DND-41 (cell line): Measurements from ENCODE around the gene ZNF181.

Experiments
- ATAC-seq: fragments of 200-7000 bp; cut with Tn5 transposase; 3 replicates; pipeline ENCODE4 v1.9.1; 2021; ENCODE audit warnings: low read depth; ENCODE audit not compliant: insufficient read depth
- DNase-seq: peaks from one replicate; pipeline ENCODE4 v3.0.0-alpha.2; 2020
- H2AFZ ChIP-seq: 2 replicates; pipeline ENCODE4 v1.6.0; 2012; ENCODE audit warnings: low read depth, low read length
- H3K27ac ChIP-seq: 2 replicates; pipeline ENCODE4 v1.5.1; 2012; ENCODE audit warnings: low read length, inconsistent platforms
- H3K27me3 ChIP-seq: fragments of 200-600 bp; sonication (generic); 2 replicates; pipeline ENCODE4 v1.6.0; 2012; ENCODE audit warnings: low read length, mild to moderate bottlenecking, inconsistent platforms; ENCODE audit not compliant: insufficient read depth, poor library complexity
- H3K36me3 ChIP-seq: 2 replicates; pipeline ENCODE4 v1.5.1; 2012; ENCODE audit warnings: low read length, inconsistent platforms; ENCODE audit not compliant: insufficient read depth
- H3K4me1 ChIP-seq: 2 replicates; pipeline ENCODE4 v1.5.1; 2012; ENCODE audit warnings: mild to moderate bottlenecking, low read length; ENCODE audit not compliant: insufficient read depth
- H3K4me2 ChIP-seq: 2 replicates; pipeline ENCODE4 v1.6.0; 2012; ENCODE audit warnings: mild to moderate bottlenecking, moderate library complexity, low read length, inconsistent platforms; ENCODE audit not compliant: insufficient read depth
- H3K4me3 ChIP-seq, 2 experiments: fragments of 200-600 bp in 1 of 2; shearing (Covaris generic) in 1 of 2; 2 replicates each; pipeline ENCODE4 v1.5.1; 2012 to 2016; ENCODE audit warnings: inconsistent platforms in 2 of 2, low read length in 2 of 2, mild to moderate bottlenecking in 2 of 2, low read depth in 1 of 2, moderate library complexity in 1 of 2
- H3K79me2 ChIP-seq: 2 replicates; pipeline ENCODE4 v1.6.0; 2012; ENCODE audit warnings: low read length, inconsistent platforms; ENCODE audit not compliant: insufficient read depth
- H3K9ac ChIP-seq: 2 replicates; pipeline ENCODE4 v1.6.0; 2012; ENCODE audit warnings: low read depth, mild to moderate bottlenecking, inconsistent platforms, low read length, moderate library complexity
- H3K9me3 ChIP-seq: 2 replicates; pipeline ENCODE4 v1.5.1; 2012; ENCODE audit warnings: low read length, moderate library complexity, mild to moderate bottlenecking, inconsistent platforms; ENCODE audit not compliant: insufficient read depth, severe bottlenecking
- H4K20me1 ChIP-seq: 2 replicates; pipeline ENCODE4 v1.6.0; 2012; ENCODE audit warnings: low read length; ENCODE audit not compliant: insufficient read depth
- EZH2 ChIP-seq: IDR thresholded peaks from 3 replicates; pipeline ENCODE4 v1.6.1; 2012; ENCODE audit warnings: borderline replicate concordance, low read depth, mild to moderate bottlenecking, moderate library complexity, low read length, inconsistent platforms; ENCODE audit not compliant: severe bottlenecking
- TF ChIP-seq, protein P1 (sequence below): IDR thresholded peaks from 2 replicates; pipeline ENCODE4 v1.5.1; 2012; ENCODE audit warnings: borderline replicate concordance, low read length, moderate library complexity, mild to moderate bottlenecking; ENCODE audit not compliant: poor library complexity, severe bottlenecking; ENCODE audit errors: extremely low read depth

ZNF181 gene

DNA sequence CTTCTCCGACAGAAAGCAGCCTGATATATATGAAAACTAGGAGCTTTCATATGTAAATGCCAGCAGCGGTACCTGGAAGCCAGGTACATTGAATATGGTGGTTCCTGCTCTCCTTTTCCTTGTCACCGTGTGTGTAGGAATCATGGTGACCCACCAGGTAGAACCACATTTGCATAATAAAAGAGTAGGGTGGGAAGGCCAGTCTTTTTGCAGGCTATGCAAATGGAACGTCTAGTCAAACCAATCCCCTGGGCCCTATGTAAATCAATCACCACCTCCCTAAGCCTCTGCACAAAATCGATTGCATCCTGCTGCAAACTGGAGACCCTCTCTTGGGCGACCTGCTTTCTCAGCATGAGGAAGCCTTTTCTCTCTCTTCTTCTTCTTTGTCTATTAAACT lies 22.2 kb upstream of the ZNF181 start:
- H3K79me2 ChIP-seq, result no peaks in the 10 kb centered on the region
- H3K4me2 ChIP-seq, result no peak overlapping the region
- no peak for DNase-seq
- no peak overlapping the region for H3K4me3 ChIP-seq
- H3K4me1 ChIP-seq, result no peaks in the 10 kb centered on the region
- no peaks in the 10 kb centered on the region for H4K20me1 ChIP-seq
- H3K9ac ChIP-seq, result no peak overlapping the region
- H2AFZ ChIP-seq, result no peak overlapping the region
- H3K9me3 ChIP-seq, result peaks cover 21% of the 10 kb centered on the region
- no peaks in the 10 kb centered on the region for H3K27me3 ChIP-seq
- H3K27ac ChIP-seq, result no peak overlapping the region
- H3K36me3 ChIP-seq, result no peaks in the 10 kb centered on the region
- no peak for ATAC-seq
- TF ChIP-seq, protein P1, sequence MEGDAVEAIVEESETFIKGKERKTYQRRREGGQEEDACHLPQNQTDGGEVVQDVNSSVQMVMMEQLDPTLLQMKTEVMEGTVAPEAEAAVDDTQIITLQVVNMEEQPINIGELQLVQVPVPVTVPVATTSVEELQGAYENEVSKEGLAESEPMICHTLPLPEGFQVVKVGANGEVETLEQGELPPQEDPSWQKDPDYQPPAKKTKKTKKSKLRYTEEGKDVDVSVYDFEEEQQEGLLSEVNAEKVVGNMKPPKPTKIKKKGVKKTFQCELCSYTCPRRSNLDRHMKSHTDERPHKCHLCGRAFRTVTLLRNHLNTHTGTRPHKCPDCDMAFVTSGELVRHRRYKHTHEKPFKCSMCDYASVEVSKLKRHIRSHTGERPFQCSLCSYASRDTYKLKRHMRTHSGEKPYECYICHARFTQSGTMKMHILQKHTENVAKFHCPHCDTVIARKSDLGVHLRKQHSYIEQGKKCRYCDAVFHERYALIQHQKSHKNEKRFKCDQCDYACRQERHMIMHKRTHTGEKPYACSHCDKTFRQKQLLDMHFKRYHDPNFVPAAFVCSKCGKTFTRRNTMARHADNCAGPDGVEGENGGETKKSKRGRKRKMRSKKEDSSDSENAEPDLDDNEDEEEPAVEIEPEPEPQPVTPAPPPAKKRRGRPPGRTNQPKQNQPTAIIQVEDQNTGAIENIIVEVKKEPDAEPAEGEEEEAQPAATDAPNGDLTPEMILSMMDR, result no peak
- TF ChIP-seq EZH2, result no peak

DNA sequence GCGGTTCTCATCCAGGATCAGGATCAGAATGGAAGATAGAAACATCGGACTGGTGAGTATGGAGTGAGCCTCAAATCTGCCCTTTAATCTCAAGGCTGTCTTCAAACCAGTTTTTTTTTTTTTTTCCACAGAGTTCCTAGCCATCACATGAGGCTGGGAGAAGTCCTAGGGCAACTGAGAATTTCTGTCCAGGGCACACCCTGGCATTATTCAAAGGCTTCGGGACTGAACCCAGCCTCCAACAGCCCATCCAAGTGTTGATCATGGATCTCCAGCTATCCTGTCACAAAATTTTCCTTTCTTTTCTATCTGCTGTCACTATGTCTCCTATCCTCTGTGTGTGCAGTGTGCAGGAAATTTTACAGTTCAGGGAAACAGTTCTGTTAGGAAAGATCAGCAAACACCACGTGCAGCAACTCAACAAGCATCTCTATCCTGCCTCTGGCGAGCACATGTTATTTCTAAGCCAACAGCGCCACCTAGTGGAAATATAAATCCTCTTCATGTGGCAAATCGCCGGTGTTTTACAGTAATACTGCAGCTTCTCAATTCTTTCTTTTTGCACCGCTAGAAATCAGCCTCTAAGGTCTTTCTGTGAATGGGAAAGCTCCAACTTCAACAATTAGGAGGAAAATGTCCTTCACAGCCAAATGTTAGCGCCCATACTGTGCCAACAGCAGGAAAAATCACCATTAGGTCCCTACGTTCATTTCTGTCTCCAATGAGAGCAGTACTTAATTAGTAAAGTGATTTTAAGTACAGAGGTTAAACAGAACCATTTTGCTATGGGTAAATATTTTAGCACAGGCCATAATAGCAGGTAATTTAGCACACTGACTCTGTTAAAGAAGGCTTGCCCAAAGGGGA lies 21.4 kb upstream of the ZNF181 start:
- TF ChIP-seq EZH2, result no peak
- TF ChIP-seq, protein P1, result peak; percentile 82
- H3K9ac ChIP-seq, result no peak overlapping the region
- H3K79me2 ChIP-seq, result no peaks in the 10 kb centered on the region
- H3K4me3 ChIP-seq, result no peak overlapping the region
- DNase-seq, result peak; percentile 59
- ATAC-seq, result peak; percentile 62; the same call in 2 of the 3 replicates
- no peak overlapping the region for H3K27ac ChIP-seq
- no peaks in the 10 kb centered on the region for H3K27me3 ChIP-seq
- H3K4me1 ChIP-seq, result no peaks in the 10 kb centered on the region
- H4K20me1 ChIP-seq, result no peaks in the 10 kb centered on the region
- no peaks in the 10 kb centered on the region for H3K36me3 ChIP-seq
- H3K9me3 ChIP-seq, result peaks cover 21% of the 10 kb centered on the region
- 0 out of 2 replicates have a peak overlapping the region, but pooled peaks have one; percentile 13 for H2AFZ ChIP-seq
- H3K4me2 ChIP-seq, result no peak overlapping the region

DNA sequence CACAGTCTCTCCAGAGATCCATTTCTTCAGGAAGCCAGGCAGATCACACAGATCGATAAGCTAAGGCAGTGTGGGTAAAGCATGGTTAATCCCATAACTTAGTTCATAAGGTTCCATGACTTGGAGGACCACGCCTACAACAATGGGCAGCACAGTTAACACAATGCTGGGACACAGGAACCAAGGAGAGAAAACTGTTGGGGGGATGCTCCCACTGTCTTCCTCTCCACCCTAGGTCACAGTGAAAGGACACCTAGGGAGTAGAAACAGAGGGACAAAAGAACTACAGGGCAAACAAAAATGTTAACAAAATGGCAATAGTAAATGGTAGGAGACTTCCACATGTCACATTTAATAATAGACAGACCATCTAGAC lies 20.8 kb upstream of the ZNF181 start:
- H3K9ac ChIP-seq, result no peak overlapping the region
- no peak overlapping the region for H2AFZ ChIP-seq
- no peaks in the 10 kb centered on the region for H3K79me2 ChIP-seq
- no peak overlapping the region for H3K4me2 ChIP-seq
- H4K20me1 ChIP-seq, result no peaks in the 10 kb centered on the region
- H3K4me1 ChIP-seq, result no peaks in the 10 kb centered on the region
- no peak overlapping the region for H3K27ac ChIP-seq
- H3K4me3 ChIP-seq, result no peak overlapping the region
- TF ChIP-seq, protein P1, result no peak
- H3K9me3 ChIP-seq, result peaks cover 21% of the 10 kb centered on the region
- H3K27me3 ChIP-seq, result no peaks in the 10 kb centered on the region
- H3K36me3 ChIP-seq, result no peaks in the 10 kb centered on the region
- DNase-seq (peak; percentile 30), ATAC-seq (no peak)
